ENCODE measurements around the gene POLR2E.

GRCh38 chr19:1061987-1062386 lies 33.2 kb downstream of the POLR2E start:
- no peak for TF ChIP-seq CTCF (IDR thresholded peaks at IDR 0.05)
- no peak for TF ChIP-seq POLR2A (IDR thresholded peaks at IDR 0.05)

Measured in body of pancreas (tissue), 4 donors.